Cardiac muscle cell (in vitro differentiated cells and primary cell): ENCODE results near the gene FLAD1. TPM values are rescaled to one million over a fixed set of nuclear protein-coding genes. Genes with fewer than 3 reads are reported as not detected.
A peak's percentile ranks its signal among the peaks of the same experiment; 100 is the strongest.
"Not testable (repeated sequence)": the region's sequence is repeated elsewhere in the genome, so short reads cannot be mapped to it uniquely, and the experiment has no call there.

ENCODE experiments used
- DNase-seq, 2 donors: peaks; one replicate each; pipeline versions ENCODE4 v3.0.0 to v3.0.0-alpha.2; 2010 to 2017; ENCODE audit warnings: low read depth in 1 of 2, low spot score in 1 of 2
- H3K27ac ChIP-seq: fragments of 200-600 bp; sonication (generic); 2 replicates; pipeline ENCODE4 v1.5.1; 2016
- H3K27me3 ChIP-seq: fragments of 200-600 bp; sonication (generic); 2 replicates; pipeline ENCODE4 v1.6.0; 2016; ENCODE audit warnings: control low read depth
- H3K36me3 ChIP-seq: fragments of 200-600 bp; sonication (generic); 2 replicates; pipeline ENCODE4 v1.5.1; 2016; ENCODE audit warnings: control low read depth
- H3K4me1 ChIP-seq: fragments of 200-600 bp; sonication (generic); 2 replicates; pipeline ENCODE4 v1.8.1; 2017; ENCODE audit warnings: low read depth, mild to moderate bottlenecking, mixed run types
- H3K4me3 ChIP-seq: fragments of 200-600 bp; sonication (generic); 2 replicates; pipeline ENCODE4 v1.5.1; 2016; ENCODE audit warnings: mild to moderate bottlenecking
- H3K9me3 ChIP-seq: fragments of 200-600 bp; sonication (generic); 2 replicates; pipeline ENCODE4 v1.5.1; 2017; ENCODE audit warnings: low read depth, mild to moderate bottlenecking, control low read depth
- polyA plus RNA-seq: library from polyadenylated mRNA; unstranded; fragments of >200 nt; fragmentation: Nextera tagmentation; extraction: Ambion mirVana; gene quantifications from 2 replicates; pipeline ENCODE4 v1.2.1, GENCODE V29; 2016
- total RNA-seq: library from RNA; depleted of rRNA; stranded (reverse); fragments of >200 nt; gene quantifications from 2 replicates; pipeline ENCODE4 v1.2.3, GENCODE V29; 2016
- TF ChIP-seq, protein P1 (sequence below): IDR thresholded peaks from 2 replicates; pipeline ENCODE4 v1.5.1; 2012; ENCODE audit warnings: low read depth, mild to moderate bottlenecking, low read length

Gene FLAD1
- total and polyA plus RNA-seq, 2 experiments from 2014 or later: 34.3 to 60.8 TPM

DNA sequence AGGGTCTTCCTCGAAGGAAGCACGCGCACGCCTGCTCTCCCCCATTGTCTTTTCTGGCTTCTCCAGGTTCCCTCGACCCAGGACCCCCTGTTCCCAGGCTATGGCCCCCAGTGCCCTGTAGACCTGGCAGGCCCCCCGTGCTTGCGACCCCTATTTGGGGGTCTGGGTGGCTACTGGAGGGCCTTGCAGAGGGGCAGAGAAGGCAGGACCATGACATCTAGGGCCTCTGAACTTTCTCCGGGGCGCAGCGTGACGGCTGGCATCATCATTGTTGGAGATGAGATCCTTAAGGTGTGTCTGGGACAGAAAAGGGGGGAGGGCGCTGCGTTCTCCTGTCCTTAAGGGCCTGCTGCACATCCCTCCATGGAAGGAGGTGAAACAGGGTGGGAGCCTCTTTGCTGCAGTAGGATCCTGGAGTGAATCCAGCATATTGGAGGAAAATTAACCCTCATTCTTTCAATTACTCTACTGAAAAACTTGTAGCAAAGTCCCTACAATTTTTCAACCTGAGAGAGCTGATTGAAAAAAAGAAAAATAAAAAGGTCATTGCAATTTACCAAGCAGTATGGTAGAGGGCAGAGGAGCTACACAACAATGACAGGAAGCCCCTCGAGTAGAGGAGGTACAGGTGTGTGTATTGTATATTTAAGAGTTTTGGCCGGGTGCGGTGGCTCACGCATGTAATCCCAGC is 777 bp downstream of the FLAD1 start:
- H3K27me3 ChIP-seq: no peaks in the 10 kb centered on the region
- H3K4me1 ChIP-seq: peaks cover 4% of the 10 kb centered on the region
- H3K36me3 ChIP-seq: no peaks in the 10 kb centered on the region
- no peaks in the 10 kb centered on the region for H3K9me3 ChIP-seq
- peak overlapping the region; percentile 75 for H3K4me3 ChIP-seq
- peak overlapping the region; percentile 13 for H3K27ac ChIP-seq
- TF ChIP-seq, protein P1, sequence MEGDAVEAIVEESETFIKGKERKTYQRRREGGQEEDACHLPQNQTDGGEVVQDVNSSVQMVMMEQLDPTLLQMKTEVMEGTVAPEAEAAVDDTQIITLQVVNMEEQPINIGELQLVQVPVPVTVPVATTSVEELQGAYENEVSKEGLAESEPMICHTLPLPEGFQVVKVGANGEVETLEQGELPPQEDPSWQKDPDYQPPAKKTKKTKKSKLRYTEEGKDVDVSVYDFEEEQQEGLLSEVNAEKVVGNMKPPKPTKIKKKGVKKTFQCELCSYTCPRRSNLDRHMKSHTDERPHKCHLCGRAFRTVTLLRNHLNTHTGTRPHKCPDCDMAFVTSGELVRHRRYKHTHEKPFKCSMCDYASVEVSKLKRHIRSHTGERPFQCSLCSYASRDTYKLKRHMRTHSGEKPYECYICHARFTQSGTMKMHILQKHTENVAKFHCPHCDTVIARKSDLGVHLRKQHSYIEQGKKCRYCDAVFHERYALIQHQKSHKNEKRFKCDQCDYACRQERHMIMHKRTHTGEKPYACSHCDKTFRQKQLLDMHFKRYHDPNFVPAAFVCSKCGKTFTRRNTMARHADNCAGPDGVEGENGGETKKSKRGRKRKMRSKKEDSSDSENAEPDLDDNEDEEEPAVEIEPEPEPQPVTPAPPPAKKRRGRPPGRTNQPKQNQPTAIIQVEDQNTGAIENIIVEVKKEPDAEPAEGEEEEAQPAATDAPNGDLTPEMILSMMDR: no peak
- DNase-seq: no peak

DNA sequence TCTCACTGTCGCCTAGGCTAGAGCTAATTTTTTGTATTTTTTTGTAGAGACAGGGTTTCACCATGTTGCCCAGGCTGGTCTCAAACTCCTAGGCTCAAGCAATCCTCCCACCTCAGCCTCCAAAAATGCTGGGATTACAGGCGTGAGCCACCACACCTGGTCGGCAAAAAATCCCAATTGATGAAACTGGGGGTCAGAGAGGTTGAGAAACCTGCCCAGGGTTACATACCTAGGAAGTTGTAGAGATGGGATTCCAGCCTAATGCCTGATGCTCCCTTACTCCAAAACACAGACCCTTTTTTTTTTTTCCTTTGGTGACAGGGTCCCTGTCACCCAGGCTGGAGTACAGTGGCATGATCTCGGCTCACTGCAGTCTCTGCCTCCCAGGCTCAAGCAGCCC is 3.6 kb downstream of the FLAD1 start:
- DNase-seq, H3K27me3 ChIP-seq, H3K9me3 ChIP-seq, H3K4me1 ChIP-seq, H3K4me3 ChIP-seq, H3K36me3 ChIP-seq, H3K27ac ChIP-seq: not testable (repeated sequence)

DNA sequence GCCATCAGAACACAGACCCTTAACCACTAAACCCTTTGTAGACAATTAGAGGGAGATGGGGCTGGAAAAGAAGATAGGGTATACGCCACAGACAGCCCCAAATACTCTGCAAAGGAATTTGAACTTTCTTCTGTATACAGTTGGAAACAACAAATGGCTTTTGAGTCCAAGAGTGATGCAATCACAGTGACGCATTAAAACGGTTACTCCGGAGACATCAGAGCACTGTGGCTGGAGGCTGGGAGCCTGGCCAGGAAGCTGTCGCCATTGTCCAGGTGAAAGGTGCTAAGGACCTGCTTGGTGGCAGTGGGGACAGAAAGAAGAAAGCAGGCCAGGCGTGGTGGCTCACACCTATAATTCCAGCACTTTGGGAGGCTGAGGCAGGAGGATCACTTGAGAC is 4.2 kb downstream of the FLAD1 start:
- DNase-seq: peak in 1 of 2 donors; percentile 72
- no peaks in the 10 kb centered on the region for H3K27me3 ChIP-seq
- H3K4me1 ChIP-seq: peaks cover 4% of the 10 kb centered on the region
- H3K27ac ChIP-seq: no peak overlapping the region
- no peak overlapping the region for H3K4me3 ChIP-seq
- TF ChIP-seq, protein P1: no peak
- no peaks in the 10 kb centered on the region for H3K9me3 ChIP-seq
- peaks cover 4% of the 10 kb centered on the region for H3K36me3 ChIP-seq

DNA sequence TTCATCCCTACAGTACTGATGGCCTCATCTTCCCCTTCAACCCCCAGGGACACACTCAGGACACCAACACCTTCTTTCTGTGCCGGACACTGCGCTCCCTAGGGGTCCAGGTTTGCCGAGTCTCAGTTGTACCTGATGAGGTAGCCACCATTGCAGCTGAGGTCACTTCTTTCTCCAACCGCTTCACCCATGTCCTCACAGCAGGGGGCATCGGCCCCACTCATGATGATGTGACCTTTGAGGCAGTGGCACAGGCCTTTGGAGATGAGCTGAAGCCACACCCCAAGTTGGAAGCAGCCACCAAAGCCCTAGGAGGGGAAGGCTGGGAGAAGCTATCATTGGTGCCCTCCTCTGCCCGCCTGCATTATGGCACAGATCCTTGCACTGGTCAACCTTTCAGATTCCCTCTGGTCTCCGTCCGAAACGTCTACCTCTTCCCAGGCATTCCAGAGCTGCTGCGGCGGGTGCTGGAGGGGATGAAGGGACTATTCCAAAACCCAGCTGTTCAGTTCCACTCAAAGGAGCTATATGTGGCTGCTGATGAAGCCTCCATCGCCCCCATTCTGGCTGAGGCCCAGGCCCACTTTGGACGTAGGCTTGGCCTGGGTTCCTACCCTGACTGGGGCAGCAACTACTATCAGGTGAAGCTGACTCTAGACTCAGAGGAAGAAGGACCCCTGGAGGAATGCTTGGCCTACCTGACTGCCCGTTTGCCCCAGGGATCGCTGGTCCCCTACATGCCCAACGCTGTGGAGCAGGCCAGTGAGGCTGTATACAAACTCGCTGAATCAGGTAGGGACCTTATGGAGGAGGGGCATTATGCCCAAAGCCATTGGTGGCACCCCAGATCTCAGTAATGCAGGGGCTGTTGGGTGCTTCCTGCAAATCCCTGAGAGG is 5.2 kb downstream of the FLAD1 start:
- peaks cover 4% of the 10 kb centered on the region for H3K36me3 ChIP-seq
- H3K4me3 ChIP-seq: no peak overlapping the region
- H3K27ac ChIP-seq: no peak overlapping the region
- H3K27me3 ChIP-seq: no peaks in the 10 kb centered on the region
- H3K4me1 ChIP-seq: peaks cover 4% of the 10 kb centered on the region
- DNase-seq: no peak
- TF ChIP-seq, protein P1: no peak
- no peaks in the 10 kb centered on the region for H3K9me3 ChIP-seq

DNA sequence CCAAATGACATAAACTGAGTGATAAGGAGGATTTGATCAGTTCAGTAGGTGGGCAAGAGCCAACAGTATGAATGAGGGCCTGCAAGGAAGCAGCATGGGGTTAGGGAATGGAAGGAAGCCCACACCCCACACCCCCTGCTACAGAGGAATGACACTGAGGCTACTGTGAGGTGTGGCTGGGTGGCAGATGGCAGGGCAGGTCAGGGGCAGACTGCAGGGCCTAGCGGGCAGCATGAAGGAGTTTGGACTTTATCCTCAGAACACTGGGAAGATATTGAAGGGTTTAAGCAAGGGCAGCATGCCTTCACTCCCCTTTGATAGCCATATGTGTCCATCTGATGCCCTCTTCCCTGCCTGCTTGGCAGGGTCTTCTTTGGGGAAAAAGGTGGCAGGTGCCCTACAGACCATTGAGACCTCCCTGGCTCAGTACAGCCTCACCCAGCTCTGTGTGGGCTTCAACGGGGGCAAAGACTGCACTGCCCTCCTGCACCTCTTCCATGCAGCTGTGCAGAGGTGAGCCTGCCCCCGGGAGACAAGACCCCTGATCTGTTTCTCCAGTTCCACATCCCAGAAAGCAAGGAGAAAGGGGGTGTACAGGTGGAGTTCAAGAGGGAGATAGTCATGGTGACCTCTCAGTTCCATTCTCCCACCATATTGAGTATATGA is 6.2 kb downstream of the FLAD1 start:
- Histone ChIP-seq H3K27ac (no peak overlapping the region), H3K36me3 (peaks cover 4% of the 10 kb centered on the region), H3K9me3 (no peaks in the 10 kb centered on the region), H3K4me3 (no peak overlapping the region), H3K4me1 (no peaks in the 10 kb centered on the region), H3K27me3 (no peaks in the 10 kb centered on the region)
- TF ChIP-seq, protein P1: no peak
- no peak for DNase-seq

DNA sequence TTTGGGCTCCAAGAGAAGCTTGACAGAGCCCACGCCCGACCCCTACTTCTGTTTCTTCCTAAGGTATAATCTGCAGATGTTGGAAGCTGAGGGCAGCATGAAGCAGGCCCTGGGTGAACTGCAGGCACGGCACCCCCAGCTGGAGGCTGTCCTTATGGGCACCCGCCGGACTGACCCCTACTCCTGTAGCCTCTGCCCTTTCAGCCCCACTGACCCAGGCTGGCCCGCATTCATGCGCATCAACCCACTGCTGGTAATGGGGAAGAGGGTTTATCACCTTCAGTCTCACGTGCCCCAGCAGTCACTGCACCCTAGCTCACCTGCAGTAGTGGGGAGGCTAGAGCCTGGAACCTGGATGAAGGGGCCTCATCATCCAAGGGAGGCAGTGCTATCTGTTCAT is 7.1 kb downstream of the FLAD1 start:
- no peak overlapping the region for H3K4me3 ChIP-seq
- H3K9me3 ChIP-seq: no peaks in the 10 kb centered on the region
- TF ChIP-seq, protein P1: no peak

More for the DNA sequence above, 7.1 kb downstream of the FLAD1 start:
- Histone ChIP-seq H3K27ac (no peak overlapping the region), H3K27me3 (no peaks in the 10 kb centered on the region), H3K4me1 (no peaks in the 10 kb centered on the region), H3K36me3 (peaks cover 4% of the 10 kb centered on the region)
- no peak for DNase-seq
